OCI-LY3 (cell line): Measurements from ENCODE around the gene TEDC2.

Experiments used
- EZH2phosphoT487 ChIP-seq: fragments of 200-600 bp; shearing (Covaris generic); IDR thresholded peaks from 2 replicates; pipeline ENCODE4 v1.6.1; 2018; ENCODE audit warnings: antibody characterized with exemption, mixed run types, low read depth
- TF ChIP-seq, protein P1 (sequence below): fragments of 200-600, 300-600 bp; sonication (generic); IDR thresholded peaks from 2 replicates; pipeline ENCODE4 v1.5.1; 2014; ENCODE audit warnings: antibody characterized with exemption, low read length, low read depth

- TF ChIP-seq, protein P1, sequence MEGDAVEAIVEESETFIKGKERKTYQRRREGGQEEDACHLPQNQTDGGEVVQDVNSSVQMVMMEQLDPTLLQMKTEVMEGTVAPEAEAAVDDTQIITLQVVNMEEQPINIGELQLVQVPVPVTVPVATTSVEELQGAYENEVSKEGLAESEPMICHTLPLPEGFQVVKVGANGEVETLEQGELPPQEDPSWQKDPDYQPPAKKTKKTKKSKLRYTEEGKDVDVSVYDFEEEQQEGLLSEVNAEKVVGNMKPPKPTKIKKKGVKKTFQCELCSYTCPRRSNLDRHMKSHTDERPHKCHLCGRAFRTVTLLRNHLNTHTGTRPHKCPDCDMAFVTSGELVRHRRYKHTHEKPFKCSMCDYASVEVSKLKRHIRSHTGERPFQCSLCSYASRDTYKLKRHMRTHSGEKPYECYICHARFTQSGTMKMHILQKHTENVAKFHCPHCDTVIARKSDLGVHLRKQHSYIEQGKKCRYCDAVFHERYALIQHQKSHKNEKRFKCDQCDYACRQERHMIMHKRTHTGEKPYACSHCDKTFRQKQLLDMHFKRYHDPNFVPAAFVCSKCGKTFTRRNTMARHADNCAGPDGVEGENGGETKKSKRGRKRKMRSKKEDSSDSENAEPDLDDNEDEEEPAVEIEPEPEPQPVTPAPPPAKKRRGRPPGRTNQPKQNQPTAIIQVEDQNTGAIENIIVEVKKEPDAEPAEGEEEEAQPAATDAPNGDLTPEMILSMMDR = no peak
- no peak for TF ChIP-seq EZH2phosphoT487
These were observed 45.8 kb downstream of the TEDC2 start for GRCh38 chr16:2505695-2506094.
